Measurements from ENCODE around the gene ACACB. TPM values are rescaled to one million over a fixed set of nuclear protein-coding genes. Genes with fewer than 3 reads are reported as not detected.
A peak's percentile ranks its signal among the peaks of the same experiment; 100 is the strongest.

Gene ACACB
- total RNA-seq, 1 donor from 2014 or later, result 6.3 TPM

DNA sequence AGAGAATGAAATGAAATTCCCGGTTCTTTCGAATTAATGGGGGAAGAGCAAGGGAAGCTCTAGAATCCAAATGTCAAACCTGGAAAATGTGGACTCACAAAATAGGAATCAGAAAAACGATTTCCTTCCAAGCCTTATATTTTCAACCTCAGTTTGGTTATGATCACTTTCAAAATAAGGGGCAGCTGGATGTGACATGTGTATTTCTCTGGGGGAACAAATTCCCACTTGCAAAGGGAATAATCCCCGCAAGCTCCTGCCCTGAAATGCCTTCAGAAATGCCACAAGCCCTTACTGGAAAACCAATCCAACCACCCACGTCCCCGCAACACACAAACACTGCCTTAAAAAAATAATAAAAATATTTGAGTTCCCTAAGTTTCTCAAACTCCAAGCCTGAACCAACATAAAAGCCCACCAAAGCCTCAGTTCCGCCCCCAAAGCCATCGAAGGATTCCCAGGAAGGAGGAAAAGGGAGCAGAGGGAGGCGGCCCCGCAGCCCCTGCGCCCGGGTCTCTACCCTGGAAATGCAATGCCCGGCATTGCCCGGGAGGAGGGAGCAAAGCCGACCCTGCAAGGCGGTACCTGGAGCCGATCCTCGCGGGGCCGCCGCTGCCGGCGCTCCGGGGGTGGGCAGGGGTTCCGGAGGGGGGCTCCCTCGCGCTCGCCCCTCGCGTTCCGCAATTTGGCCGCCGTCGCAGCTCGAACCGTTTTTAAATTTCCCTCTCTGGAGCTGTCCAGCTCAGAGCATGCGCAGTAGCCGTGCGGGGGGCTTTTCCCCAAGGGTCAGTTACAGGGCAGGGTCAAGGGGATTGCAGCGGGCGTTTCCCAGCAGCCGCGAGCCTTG is 192.4 kb downstream of the ACACB start, which contains the start of gene FOXN4:
Gene FOXN4 (minus strand): TSS at position 751 of the 847 bp plus-strand sequence. CDS start 963 bp downstream, outside the sequence.
- no peaks in the 10 kb centered on the region for H3K9me3 Mint-ChIP-seq
- intact Hi-C loops (cut with micrococcal nuclease), result no loop called here
- peaks cover 16% of the 10 kb centered on the region for H3K4me1 Mint-ChIP-seq
- H3K4me3 Mint-ChIP-seq, result peak within 1 kb of the TSS; percentile 80
- POLR2A ChIA-PET, result no interaction called here
- no peaks in the 10 kb centered on the region for H3K36me3 Mint-ChIP-seq (ENCODE audit: low read depth)
- H3K27me3 Mint-ChIP-seq, result peaks cover 57% of the 10 kb centered on the region
- CTCF ChIA-PET, result no interaction called here
- H3K27ac Mint-ChIP-seq, result no peak within 1 kb of the TSS
- TF ChIP-seq, protein P1, sequence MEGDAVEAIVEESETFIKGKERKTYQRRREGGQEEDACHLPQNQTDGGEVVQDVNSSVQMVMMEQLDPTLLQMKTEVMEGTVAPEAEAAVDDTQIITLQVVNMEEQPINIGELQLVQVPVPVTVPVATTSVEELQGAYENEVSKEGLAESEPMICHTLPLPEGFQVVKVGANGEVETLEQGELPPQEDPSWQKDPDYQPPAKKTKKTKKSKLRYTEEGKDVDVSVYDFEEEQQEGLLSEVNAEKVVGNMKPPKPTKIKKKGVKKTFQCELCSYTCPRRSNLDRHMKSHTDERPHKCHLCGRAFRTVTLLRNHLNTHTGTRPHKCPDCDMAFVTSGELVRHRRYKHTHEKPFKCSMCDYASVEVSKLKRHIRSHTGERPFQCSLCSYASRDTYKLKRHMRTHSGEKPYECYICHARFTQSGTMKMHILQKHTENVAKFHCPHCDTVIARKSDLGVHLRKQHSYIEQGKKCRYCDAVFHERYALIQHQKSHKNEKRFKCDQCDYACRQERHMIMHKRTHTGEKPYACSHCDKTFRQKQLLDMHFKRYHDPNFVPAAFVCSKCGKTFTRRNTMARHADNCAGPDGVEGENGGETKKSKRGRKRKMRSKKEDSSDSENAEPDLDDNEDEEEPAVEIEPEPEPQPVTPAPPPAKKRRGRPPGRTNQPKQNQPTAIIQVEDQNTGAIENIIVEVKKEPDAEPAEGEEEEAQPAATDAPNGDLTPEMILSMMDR (IDR thresholded peaks at IDR 0.05), result no peak
- ATAC-seq (ENCODE audit: low read depth) (no peak), DNase-seq (no peak)

DNA sequence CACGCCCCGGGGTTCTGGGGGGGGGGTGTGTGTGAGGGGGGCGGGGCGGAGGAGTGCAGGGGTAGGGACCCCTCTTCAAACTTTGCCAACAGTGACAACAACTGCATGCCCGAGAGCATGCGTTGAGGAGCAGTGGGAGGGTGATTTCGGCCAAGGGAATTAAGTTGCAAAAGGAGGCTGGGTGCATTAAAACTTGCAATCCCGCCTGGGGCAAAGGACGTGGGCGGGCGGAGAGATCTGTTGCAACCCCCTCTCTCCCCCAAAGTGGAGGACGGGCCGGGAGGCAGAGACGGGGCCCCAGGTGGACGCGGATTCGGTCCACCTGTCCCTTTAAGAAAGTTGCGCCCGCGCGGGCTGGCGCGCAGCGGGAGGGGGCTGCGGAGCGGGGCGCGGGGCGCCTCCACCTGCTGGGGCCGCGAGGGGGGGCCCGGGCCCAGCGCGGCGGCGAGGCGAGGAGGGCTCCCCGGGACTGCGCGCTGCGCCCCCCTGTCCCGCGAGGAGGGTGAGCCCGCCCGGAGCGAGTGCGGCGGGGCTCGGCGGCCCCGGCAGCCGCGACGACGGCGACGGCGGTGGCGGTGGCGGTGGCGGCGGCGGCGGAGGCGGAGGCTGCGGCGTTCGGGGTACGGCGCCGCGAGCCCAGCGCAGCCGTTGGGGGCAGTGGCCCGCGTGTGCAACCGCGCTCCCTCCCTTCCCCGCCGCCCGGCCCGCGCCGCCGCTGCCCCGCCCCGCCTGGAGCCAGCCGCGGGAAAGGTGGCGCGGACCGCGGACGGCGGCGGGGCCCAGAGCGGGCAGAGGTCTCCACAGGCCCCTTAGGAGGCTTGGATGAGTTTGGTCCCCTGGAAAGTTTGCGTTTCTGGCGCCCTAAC is 193.2 kb downstream of the ACACB start:
- H3K4me1 Mint-ChIP-seq, result peaks cover 16% of the 10 kb centered on the region
- intact Hi-C loops (cut with micrococcal nuclease), result no loop called here
- DNase-seq (no peak), ATAC-seq (ENCODE audit: low read depth) (no peak)
- CTCF ChIA-PET, result no interaction called here
- H3K27ac Mint-ChIP-seq, result no peak overlapping the region
- peak overlapping the region; percentile 80 for H3K4me3 Mint-ChIP-seq
- TF ChIP-seq, protein P1 (IDR thresholded peaks at IDR 0.05), result no peak
- H3K9me3 Mint-ChIP-seq, result no peaks in the 10 kb centered on the region
- no peaks in the 10 kb centered on the region for H3K36me3 Mint-ChIP-seq (ENCODE audit: low read depth)
- POLR2A ChIA-PET, result no interaction called here
- H3K27me3 Mint-ChIP-seq, result peaks cover 59% of the 10 kb centered on the region

DNA sequence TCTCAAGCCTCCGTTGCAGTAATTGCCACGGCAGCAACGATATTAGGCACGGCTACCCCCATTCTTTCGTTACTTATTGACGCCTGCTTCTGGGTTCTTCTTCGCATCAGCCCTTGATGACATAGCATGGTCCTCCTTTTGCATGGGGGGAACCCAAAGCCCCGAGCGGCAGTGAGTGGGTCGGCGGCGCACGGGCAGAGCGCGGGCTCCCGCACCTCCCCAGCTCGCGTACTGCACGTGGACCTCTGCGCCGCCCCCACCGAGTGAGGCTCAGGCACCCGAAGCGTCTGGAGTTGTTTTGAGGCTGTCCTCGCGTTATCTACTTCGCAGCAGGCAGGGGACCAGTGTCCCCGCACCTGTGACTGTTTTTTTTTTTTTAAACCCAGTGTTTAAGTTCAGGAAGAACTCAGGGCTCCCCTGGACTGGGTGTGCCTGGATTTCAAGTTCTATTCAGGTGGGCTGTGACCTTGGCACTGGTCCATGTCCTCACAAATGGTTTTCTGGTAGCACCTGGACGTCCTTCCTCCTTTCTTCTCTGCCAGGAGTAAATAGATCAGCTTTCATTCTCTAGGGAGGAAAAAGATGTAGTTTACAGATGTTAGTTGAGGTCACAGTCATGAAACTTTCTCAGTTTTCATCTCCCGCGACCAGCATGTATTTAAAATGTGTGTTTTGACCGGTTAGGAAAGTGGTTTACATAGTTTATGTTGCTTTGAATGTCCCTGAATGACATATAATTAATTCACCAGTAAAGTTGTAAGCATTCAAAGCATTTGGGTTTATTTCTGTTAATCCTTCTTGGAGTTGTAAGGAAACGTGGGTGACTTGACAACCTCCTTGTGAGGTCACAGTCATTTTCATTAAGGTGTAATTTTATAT is 194.1 kb downstream of the ACACB start:
- TF ChIP-seq, protein P1 (IDR thresholded peaks at IDR 0.05), result no peak
- intact Hi-C loops (cut with micrococcal nuclease), result no loop called here
- no peaks in the 10 kb centered on the region for H3K9me3 Mint-ChIP-seq
- ChIA-PET CTCF (no interaction called here), POLR2A (no interaction called here)
- no peak for DNase-seq
- H3K4me3 Mint-ChIP-seq, result peak overlapping the region; percentile 68
- H3K36me3 Mint-ChIP-seq (ENCODE audit: low read depth), result no peaks in the 10 kb centered on the region
- ATAC-seq (ENCODE audit: low read depth), result no peak
- H3K4me1 Mint-ChIP-seq, result peaks cover 16% of the 10 kb centered on the region
- H3K27ac Mint-ChIP-seq, result no peak overlapping the region
- peaks cover 55% of the 10 kb centered on the region for H3K27me3 Mint-ChIP-seq

Other genes with a start within 250 kb of the ACACB start
- gene DAO, start 236.5 kb upstream of the ACACB start, total RNA-seq, result not detected in 2 replicates
- gene SVOP, start 95.5 kb upstream of the ACACB start, total RNA-seq, result not detected in 2 replicates
- gene USP30, start 64.0 kb upstream of the ACACB start, total RNA-seq, result 17.4 and 17.7 TPM in 2 replicates
- 21.3 and 24.1 TPM in 2 replicates for gene ALKBH2, start 23.1 kb upstream of the ACACB start, total RNA-seq
- 13.2 and 13.3 TPM in 2 replicates for gene UNG, start 19.0 kb upstream of the ACACB start, total RNA-seq
- not detected in 2 replicates for gene FOXN4, start 192.7 kb downstream of the ACACB start, total RNA-seq
- gene MYO1H, start 231.3 kb downstream of the ACACB start, total RNA-seq, result not detected in 2 replicates